HepG2 (cell line): ENCODE data around the gene YIF1A. TPM values are rescaled to one million over a fixed set of nuclear protein-coding genes. Genes with fewer than 3 reads are reported as not detected.

Experiments used
- BCL6 ChIP-seq: IDR thresholded peaks from 2 replicates; pipeline ENCODE4 v1.6.1; 2016; ENCODE audit warnings: missing genetic modification reagents, missing compliant biosample characterization
- MYC ChIP-seq: sonication (generic); formaldehyde crosslinking; IDR thresholded peaks from 2 replicates; pipeline ENCODE4 v1.9.0; 2021; ENCODE audit warnings: missing genetic modification reagents, borderline replicate concordance
- POGZ ChIP-seq: sonication (generic); formaldehyde crosslinking; IDR thresholded peaks from 2 replicates; pipeline ENCODE4 v1.4.0; 2020; ENCODE audit warnings: mild to moderate bottlenecking, missing genetic modification reagents
- SALL1 ChIP-seq: sonication (generic); formaldehyde crosslinking; IDR thresholded peaks from 2 replicates; pipeline ENCODE4 v1.8.0; 2022; ENCODE audit warnings: mild to moderate bottlenecking, missing genetic modification reagents
- SAP130 ChIP-seq: IDR thresholded peaks from 2 replicates; pipeline ENCODE4 v1.6.1; 2016; ENCODE audit warnings: low read depth
- SETDB1 ChIP-seq: sonication (generic); formaldehyde crosslinking; IDR thresholded peaks from 2 replicates; pipeline ENCODE4 v1.5.1; 2020; ENCODE audit warnings: missing genetic modification reagents, mild to moderate bottlenecking, borderline replicate concordance
- ZNF3 ChIP-seq: IDR thresholded peaks from 2 replicates; pipeline ENCODE4 v1.7.0; 2017; ENCODE audit warnings: inconsistent platforms
- ZNF577 ChIP-seq: sonication (generic); formaldehyde crosslinking; IDR thresholded peaks from 2 replicates; pipeline ENCODE4 v1.4.0; 2020; ENCODE audit warnings: mild to moderate bottlenecking, low read depth, missing genetic modification reagents, borderline replicate concordance
- ZNF619 ChIP-seq: sonication (generic); formaldehyde crosslinking; IDR thresholded peaks from 2 replicates; pipeline ENCODE4 v1.4.0; 2020; ENCODE audit warnings: mild to moderate bottlenecking, missing genetic modification reagents
- ZNF709 ChIP-seq: sonication (generic); formaldehyde crosslinking; IDR thresholded peaks from 2 replicates; pipeline ENCODE4 v1.5.0; 2020; ENCODE audit warnings: mild to moderate bottlenecking, missing genetic modification reagents
- ZNF737 ChIP-seq: sonication (generic); formaldehyde crosslinking; IDR thresholded peaks from 2 replicates; pipeline ENCODE4 v1.5.0; 2020; ENCODE audit warnings: missing genetic modification reagents, mild to moderate bottlenecking, borderline replicate concordance
- polyA plus RNA-seq, 8 experiments: library from polyadenylated mRNA; depleted of rRNA in 3 of 8; stranded (reverse) in 7 of 8; unstranded in 1 of 8; fragments of >200 nt; fragmentation: Illumina TruSeq in 4 of 8; extraction: Trizol in 4 of 8; gene quantifications; 2 replicates each; pipeline versions ENCODE4 v1.2.1 to v1.2.3, GENCODE V29; 2011 to 2016; ENCODE audit warnings: low read depth in 4 of 8, missing spikeins in 1 of 8, mixed read lengths in 1 of 8; ENCODE audit not compliant: insufficient read depth in 1 of 8
- total RNA-seq, 5 experiments: library from RNA; depleted of rRNA; stranded (reverse); fragments of >200 nt; fragmentation: Illumina TruSeq; extraction: Trizol; gene quantifications; 2 replicates each; pipeline ENCODE4 v1.2.3, GENCODE V29; 2016; ENCODE audit warnings: low read depth in 1 of 5
- TF ChIP-seq, protein P1 (sequence below): sonication (generic); formaldehyde crosslinking; IDR thresholded peaks from 2 replicates; pipeline ENCODE4 v1.4.0; 2020; ENCODE audit warnings: missing genetic modification reagents
- TF ChIP-seq, protein P2 (sequence below): sonication (generic); formaldehyde crosslinking; IDR thresholded peaks from 2 replicates; pipeline ENCODE4 v1.8.0; 2022; ENCODE audit warnings: missing genetic modification reagents, mild to moderate bottlenecking, inconsistent platforms, borderline replicate concordance
- TF ChIP-seq, protein P3 (sequence below): sonication (generic); formaldehyde crosslinking; IDR thresholded peaks from 2 replicates; pipeline ENCODE4 v1.4.0; 2020; ENCODE audit warnings: missing genetic modification reagents, borderline replicate concordance
- TF ChIP-seq, protein P4 (sequence below): sonication (generic); formaldehyde crosslinking; IDR thresholded peaks from 2 replicates; pipeline ENCODE4 v1.8.1; 2023; ENCODE audit warnings: mild to moderate bottlenecking, missing genetic modification reagents, borderline replicate concordance
- TF ChIP-seq, protein P5 (sequence below): sonication (generic); formaldehyde crosslinking; IDR thresholded peaks from 2 replicates; pipeline ENCODE4 v1.4.0; 2020; ENCODE audit warnings: mild to moderate bottlenecking, missing genetic modification reagents
- TF ChIP-seq, protein P6 (sequence below): sonication (generic); formaldehyde crosslinking; IDR thresholded peaks from 2 replicates; pipeline ENCODE4 v1.4.0; 2020; ENCODE audit warnings: missing genetic modification reagents, borderline replicate concordance

The YIF1A gene
- total and polyA plus RNA-seq, 2 of the 13 experiments (the other 11 are each of a cell fraction or from before 2014, with no cell fraction given) = 133 to 145 TPM

DNA sequence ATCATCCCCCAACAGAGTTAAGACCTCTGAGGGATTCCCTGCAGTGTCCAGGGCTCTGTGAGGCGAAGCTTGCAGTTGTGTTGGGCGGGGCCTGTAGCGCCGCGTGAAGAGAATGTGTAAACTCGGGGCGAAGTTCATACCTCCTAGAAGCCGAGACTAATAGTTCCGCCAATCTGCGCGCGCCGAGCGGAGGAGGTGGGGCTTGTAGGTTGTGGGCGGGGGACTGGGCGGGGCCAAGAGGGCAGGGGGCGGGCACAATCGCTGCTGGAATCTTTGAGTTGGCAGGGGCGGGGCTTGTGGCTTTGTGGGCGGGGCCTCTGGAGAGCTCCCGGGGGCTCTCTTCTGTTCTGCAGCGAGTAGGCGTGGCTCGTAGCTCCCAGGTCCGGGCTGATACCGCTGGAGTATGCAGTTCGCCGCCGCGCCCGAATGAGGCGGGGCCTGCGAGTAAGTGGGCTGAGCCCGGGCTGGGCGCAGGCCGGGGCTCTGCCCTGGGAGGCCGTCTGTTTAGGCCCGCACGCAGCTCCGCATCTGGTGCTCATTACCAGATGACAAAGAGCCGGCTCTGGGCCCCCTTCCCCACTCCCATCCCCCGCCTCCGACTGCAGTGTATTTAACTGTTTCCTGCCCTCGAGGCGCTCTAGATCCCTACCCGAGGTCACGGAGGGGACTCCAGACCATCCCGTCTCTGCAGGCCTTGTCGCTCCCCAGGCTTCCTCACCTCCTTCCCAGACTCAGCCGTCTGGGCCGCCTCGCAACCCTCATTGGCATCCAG is 23.8 kb upstream of the YIF1A start (continued):
- TF ChIP-seq, protein P1, sequence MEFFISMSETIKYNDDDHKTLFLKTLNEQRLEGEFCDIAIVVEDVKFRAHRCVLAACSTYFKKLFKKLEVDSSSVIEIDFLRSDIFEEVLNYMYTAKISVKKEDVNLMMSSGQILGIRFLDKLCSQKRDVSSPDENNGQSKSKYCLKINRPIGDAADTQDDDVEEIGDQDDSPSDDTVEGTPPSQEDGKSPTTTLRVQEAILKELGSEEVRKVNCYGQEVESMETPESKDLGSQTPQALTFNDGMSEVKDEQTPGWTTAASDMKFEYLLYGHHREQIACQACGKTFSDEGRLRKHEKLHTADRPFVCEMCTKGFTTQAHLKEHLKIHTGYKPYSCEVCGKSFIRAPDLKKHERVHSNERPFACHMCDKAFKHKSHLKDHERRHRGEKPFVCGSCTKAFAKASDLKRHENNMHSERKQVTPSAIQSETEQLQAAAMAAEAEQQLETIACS (CRISPR knock-in tag) = no peak
- no peak for TF ChIP-seq BCL6 (CRISPR knock-in tag)
- peak; percentile 46 for TF ChIP-seq SAP130
- no peak for TF ChIP-seq ZNF3
- TF ChIP-seq, protein P2, sequence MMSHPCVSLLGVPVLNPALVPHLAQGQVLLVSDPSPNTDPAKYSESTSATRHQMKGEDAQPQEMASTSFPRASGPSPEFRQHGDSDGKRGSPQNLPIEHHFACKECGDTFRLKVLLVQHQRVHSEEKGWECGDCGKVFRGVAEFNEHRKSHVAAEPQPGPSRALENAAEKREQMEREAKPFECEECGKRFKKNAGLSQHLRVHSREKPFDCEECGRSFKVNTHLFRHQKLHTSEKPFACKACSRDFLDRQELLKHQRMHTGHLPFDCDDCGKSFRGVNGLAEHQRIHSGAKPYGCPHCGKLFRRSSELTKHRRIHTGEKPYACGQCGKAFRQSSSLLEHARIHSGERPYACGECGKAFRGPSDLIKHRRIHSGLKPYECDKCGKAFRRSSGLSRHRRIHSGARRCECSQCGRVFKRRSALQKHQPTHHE (CRISPR knock-in tag) = no peak
- no peak for TF ChIP-seq ZNF577 (CRISPR knock-in tag)
- TF ChIP-seq, protein P3, sequence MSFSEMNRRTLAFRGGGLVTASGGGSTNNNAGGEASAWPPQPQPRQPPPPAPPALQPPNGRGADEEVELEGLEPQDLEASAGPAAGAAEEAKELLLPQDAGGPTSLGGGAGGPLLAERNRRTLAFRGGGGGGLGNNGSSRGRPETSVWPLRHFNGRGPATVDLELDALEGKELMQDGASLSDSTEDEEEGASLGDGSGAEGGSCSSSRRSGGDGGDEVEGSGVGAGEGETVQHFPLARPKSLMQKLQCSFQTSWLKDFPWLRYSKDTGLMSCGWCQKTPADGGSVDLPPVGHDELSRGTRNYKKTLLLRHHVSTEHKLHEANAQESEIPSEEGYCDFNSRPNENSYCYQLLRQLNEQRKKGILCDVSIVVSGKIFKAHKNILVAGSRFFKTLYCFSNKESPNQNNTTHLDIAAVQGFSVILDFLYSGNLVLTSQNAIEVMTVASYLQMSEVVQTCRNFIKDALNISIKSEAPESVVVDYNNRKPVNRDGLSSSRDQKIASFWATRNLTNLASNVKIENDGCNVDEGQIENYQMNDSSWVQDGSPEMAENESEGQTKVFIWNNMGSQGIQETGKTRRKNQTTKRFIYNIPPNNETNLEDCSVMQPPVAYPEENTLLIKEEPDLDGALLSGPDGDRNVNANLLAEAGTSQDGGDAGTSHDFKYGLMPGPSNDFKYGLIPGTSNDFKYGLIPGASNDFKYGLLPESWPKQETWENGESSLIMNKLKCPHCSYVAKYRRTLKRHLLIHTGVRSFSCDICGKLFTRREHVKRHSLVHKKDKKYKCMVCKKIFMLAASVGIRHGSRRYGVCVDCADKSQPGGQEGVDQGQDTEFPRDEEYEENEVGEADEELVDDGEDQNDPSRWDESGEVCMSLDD (CRISPR knock-in tag) = peak; percentile 37; the same call in 1 of the 2 replicates
- TF ChIP-seq, protein P4, sequence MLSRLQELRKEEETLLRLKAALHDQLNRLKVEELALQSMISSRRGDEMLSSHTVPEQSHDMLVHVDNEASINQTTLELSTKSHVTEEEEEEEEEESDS (CRISPR knock-in tag) = no peak
- TF ChIP-seq ZNF619 (CRISPR knock-in tag) = no peak
- no peak for TF ChIP-seq ZNF737 (CRISPR knock-in tag)
- TF ChIP-seq ZNF709 (CRISPR knock-in tag) = no peak
- TF ChIP-seq POGZ (CRISPR knock-in tag) = no peak
- TF ChIP-seq SETDB1 = no peak
- TF ChIP-seq, protein P5, sequence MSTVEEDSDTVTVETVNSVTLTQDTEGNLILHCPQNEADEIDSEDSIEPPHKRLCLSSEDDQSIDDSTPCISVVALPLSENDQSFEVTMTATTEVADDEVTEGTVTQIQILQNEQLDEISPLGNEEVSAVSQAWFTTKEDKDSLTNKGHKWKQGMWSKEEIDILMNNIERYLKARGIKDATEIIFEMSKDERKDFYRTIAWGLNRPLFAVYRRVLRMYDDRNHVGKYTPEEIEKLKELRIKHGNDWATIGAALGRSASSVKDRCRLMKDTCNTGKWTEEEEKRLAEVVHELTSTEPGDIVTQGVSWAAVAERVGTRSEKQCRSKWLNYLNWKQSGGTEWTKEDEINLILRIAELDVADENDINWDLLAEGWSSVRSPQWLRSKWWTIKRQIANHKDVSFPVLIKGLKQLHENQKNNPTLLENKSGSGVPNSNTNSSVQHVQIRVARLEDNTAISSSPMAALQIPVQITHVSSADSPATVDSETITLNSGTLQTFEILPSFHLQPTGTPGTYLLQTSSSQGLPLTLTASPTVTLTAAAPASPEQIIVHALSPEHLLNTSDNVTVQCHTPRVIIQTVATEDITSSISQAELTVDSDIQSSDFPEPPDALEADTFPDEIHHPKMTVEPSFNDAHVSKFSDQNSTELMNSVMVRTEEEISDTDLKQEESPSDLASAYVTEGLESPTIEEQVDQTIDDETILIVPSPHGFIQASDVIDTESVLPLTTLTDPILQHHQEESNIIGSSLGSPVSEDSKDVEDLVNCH (CRISPR knock-in tag) = no peak
- TF ChIP-seq, protein P6, sequence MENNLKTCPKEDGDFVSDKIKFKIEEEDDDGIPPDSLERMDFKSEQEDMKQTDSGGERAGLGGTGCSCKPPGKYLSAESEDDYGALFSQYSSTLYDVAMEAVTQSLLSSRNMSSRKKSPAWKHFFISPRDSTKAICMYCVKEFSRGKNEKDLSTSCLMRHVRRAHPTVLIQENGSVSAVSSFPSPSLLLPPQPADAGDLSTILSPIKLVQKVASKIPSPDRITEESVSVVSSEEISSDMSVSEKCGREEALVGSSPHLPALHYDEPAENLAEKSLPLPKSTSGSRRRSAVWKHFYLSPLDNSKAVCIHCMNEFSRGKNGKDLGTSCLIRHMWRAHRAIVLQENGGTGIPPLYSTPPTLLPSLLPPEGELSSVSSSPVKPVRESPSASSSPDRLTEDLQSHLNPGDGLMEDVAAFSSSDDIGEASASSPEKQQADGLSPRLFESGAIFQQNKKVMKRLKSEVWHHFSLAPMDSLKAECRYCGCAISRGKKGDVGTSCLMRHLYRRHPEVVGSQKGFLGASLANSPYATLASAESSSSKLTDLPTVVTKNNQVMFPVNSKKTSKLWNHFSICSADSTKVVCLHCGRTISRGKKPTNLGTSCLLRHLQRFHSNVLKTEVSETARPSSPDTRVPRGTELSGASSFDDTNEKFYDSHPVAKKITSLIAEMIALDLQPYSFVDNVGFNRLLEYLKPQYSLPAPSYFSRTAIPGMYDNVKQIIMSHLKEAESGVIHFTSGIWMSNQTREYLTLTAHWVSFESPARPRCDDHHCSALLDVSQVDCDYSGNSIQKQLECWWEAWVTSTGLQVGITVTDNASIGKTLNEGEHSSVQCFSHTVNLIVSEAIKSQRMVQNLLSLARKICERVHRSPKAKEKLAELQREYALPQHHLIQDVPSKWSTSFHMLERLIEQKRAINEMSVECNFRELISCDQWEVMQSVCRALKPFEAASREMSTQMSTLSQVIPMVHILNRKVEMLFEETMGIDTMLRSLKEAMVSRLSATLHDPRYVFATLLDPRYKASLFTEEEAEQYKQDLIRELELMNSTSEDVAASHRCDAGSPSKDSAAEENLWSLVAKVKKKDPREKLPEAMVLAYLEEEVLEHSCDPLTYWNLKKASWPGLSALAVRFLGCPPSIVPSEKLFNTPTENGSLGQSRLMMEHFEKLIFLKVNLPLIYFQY = 0 out of 2 replicates have a peak, but pooled peaks have one; percentile 0
- peak; percentile 59; the same call in 1 of the 2 replicates for TF ChIP-seq MYC (CRISPR knock-in tag)
- TF ChIP-seq SALL1 (CRISPR knock-in tag) = peak; percentile 34
